Endothelial cell of umbilical vein (primary cell): ENCODE measurements around the gene USP11. TPM values are rescaled to one million over a fixed set of nuclear protein-coding genes. Genes with fewer than 3 reads are reported as not detected.

Source experiments
- BruUV-seq: library from RNA; stranded (reverse); fragments of 400-500 nt; replicated peaks from 2 replicates; lab custom pipeline; 2021; lab: Mats Ljungman, UMichigan
- CTCF ChIA-PET: fragments of 300-600, 350-600 bp; sonication (Branson Sonifier 250); formaldehyde crosslinking; loops from one replicate; lab custom pipeline; 2021; ENCODE audit warnings: antibody characterized with exemption, inconsistent platforms; lab: Charles Lee
- POLR2A ChIA-PET: fragments of 300-600, 350-600 bp; sonication (Branson Sonifier 250); formaldehyde crosslinking; loops from one replicate; lab custom pipeline; 2021; ENCODE audit warnings: antibody characterized with exemption, inconsistent platforms; lab: Charles Lee
- DNase-seq: peaks from one replicate; pipeline ENCODE4 v3.0.0-alpha.2; 2011; ENCODE audit warnings: low read depth, low spot score
- FAIRE-seq: peaks from 2 replicates; lab custom pipeline; 2011; peaks lifted over from hg19 to GRCh38; lab: Jason Lieb, UNC
- H2AFZ ChIP-seq: 2 replicates; pipeline ENCODE4 v1.6.0; 2012; ENCODE audit warnings: low read depth, low read length, control low read depth, inconsistent platforms
- H3K27ac ChIP-seq: 2 replicates; pipeline ENCODE4 v1.5.1; 2011; ENCODE audit warnings: low read depth, mild to moderate bottlenecking, control low read depth, low read length, moderate library complexity; ENCODE audit not compliant: insufficient read depth
- H3K27me3 ChIP-seq, 2 experiments: 2 replicates each; pipeline versions ENCODE4 v1.6.0 to v1.6.1; 2011; ENCODE audit warnings: low read length in 2 of 2, mixed read lengths in 1 of 2; ENCODE audit not compliant: control insufficient read depth in 2 of 2, insufficient read depth in 2 of 2
- H3K36me3 ChIP-seq, 2 experiments: 2 replicates in 1 of 2; 3 replicates in 1 of 2; pipeline ENCODE4 v1.5.1; 2011; ENCODE audit warnings: low read length in 2 of 2, mild to moderate bottlenecking in 1 of 2, moderate library complexity in 1 of 2; ENCODE audit not compliant: control insufficient read depth in 2 of 2, insufficient read depth in 2 of 2; ENCODE audit errors: extremely low read depth in 1 of 2
- H3K4me1 ChIP-seq: 3 replicates; pipeline ENCODE4 v1.5.1; 2011; ENCODE audit warnings: mild to moderate bottlenecking, low read length; ENCODE audit not compliant: control insufficient read depth, insufficient read depth; ENCODE audit errors: extremely low read depth
- H3K4me2 ChIP-seq: 2 replicates; pipeline ENCODE4 v1.6.1; 2011; ENCODE audit warnings: low read length, control low read depth, mixed read lengths; ENCODE audit not compliant: insufficient read depth
- H3K4me3 ChIP-seq, 3 experiments: fragments of 200-600 bp in 1 of 3; sonication (generic), shearing (Covaris generic) in 1 of 3; replicated peaks in 1 of 3; 2 replicates each; pipeline ENCODE4 v1.5.1; 2011 to 2016; ENCODE audit warnings: control low read depth in 3 of 3, low read length in 3 of 3, mild to moderate bottlenecking in 2 of 3, inconsistent platforms in 1 of 3, low read depth in 1 of 3, moderate library complexity in 1 of 3; ENCODE audit not compliant: insufficient read depth in 1 of 3
- H3K79me2 ChIP-seq: 2 replicates; pipeline ENCODE4 v1.6.0; 2012; ENCODE audit warnings: low read length, inconsistent platforms; ENCODE audit not compliant: control insufficient read depth, insufficient read depth
- H3K9ac ChIP-seq: replicated peaks from 2 replicates; pipeline ENCODE3; 2011; ENCODE audit warnings: low read length, control low read depth; ENCODE audit not compliant: insufficient read depth; ENCODE audit errors: extremely low read depth
- H3K9me1 ChIP-seq: replicated peaks from 3 replicates; pipeline ENCODE4 v1.6.0; 2011; ENCODE audit warnings: mild to moderate bottlenecking, low read length; ENCODE audit not compliant: control insufficient read depth, insufficient read depth; ENCODE audit errors: extremely low read depth
- H3K9me3 ChIP-seq: replicated peaks from 2 replicates; pipeline ENCODE4 v1.5.1; 2012; ENCODE audit warnings: low read length, inconsistent platforms; ENCODE audit not compliant: control insufficient read depth, insufficient read depth
- H4K20me1 ChIP-seq: replicated peaks from 2 replicates; pipeline ENCODE3; 2011; ENCODE audit warnings: mild to moderate bottlenecking, low read length; ENCODE audit not compliant: control insufficient read depth, insufficient read depth; ENCODE audit errors: extremely low read depth
- EZH2 ChIP-seq: IDR thresholded peaks from 2 replicates; pipeline ENCODE4 v1.6.1; 2012; ENCODE audit warnings: borderline replicate concordance, low read depth, mild to moderate bottlenecking, moderate library complexity, low read length, inconsistent platforms; ENCODE audit not compliant: severe bottlenecking
- FOS ChIP-seq: IDR thresholded peaks from 2 replicates; pipeline ENCODE4 v1.6.1; 2011; ENCODE audit warnings: mild to moderate bottlenecking, low read length, moderate library complexity, borderline replicate concordance; ENCODE audit not compliant: insufficient read depth
- GATA2 ChIP-seq: IDR thresholded peaks from 2 replicates; pipeline ENCODE4 v1.7.0; 2011; ENCODE audit warnings: low read depth, mild to moderate bottlenecking, moderate library complexity, mixed read lengths, low read length; ENCODE audit not compliant: insufficient read length, insufficient read depth
- JUN ChIP-seq: IDR thresholded peaks from 2 replicates; pipeline ENCODE4 v1.6.1; 2011; ENCODE audit warnings: borderline replicate concordance, low read depth; ENCODE audit not compliant: insufficient read length, insufficient read depth
- MYC ChIP-seq: IDR thresholded peaks from one replicate; pipeline ENCODE4 v1.6.1; 2011; ENCODE audit warnings: mild to moderate bottlenecking, low read depth, low read length
- POLR2A ChIP-seq: IDR thresholded peaks from 2 replicates; pipeline ENCODE4 v1.6.1; 2012; ENCODE audit warnings: low read depth, mild to moderate bottlenecking, control low read depth, low read length
- POLR2AphosphoS5 ChIP-seq: IDR thresholded peaks from 2 replicates; pipeline ENCODE4 v1.6.1; 2012; ENCODE audit warnings: low read depth, mild to moderate bottlenecking, control low read depth, low read length, moderate library complexity; ENCODE audit not compliant: insufficient read depth
- dilution Hi-C: fragments of 300-500 bp; cut with MboI; formaldehyde crosslinking; loops from one replicate; pipeline ENCODE4 v1.15.0; 2019; ENCODE audit warnings: low sequenced_read_pairs; ENCODE audit not compliant: extremely low pct_ligation_motif_present
- intact Hi-C: fragments of 100-400 bp; cut with micrococcal nuclease; formaldehyde crosslinking; loops from one replicate; pipeline ENCODE4 v1.10.0; 2022
- polyA plus RNA-seq, 4 experiments: library from polyadenylated mRNA; depleted of rRNA in 3 of 4; stranded (reverse) in 3 of 4; unstranded in 1 of 4; fragments of >200 nt; gene quantifications; 2 replicates each; pipeline versions ENCODE4 v1.2.1 to v1.2.3, GENCODE V29; 2011 to 2012; ENCODE audit warnings: missing spikeins in 1 of 4
- total RNA-seq: library from RNA; stranded (reverse); gene quantifications from 2 replicates; pipeline ENCODE4 v1.2.3, GENCODE V29; 2021
- TF ChIP-seq, protein P1 (sequence below): IDR thresholded peaks from 2 replicates; pipeline ENCODE4 v1.6.1; 2011; ENCODE audit not compliant: insufficient read depth, insufficient read length
- TF ChIP-seq, protein P2 (sequence below), 2 donors: IDR thresholded peaks; 1 replicate in 1 of 2; 2 replicates in 1 of 2; pipeline ENCODE4 v1.5.1; 2011; ENCODE audit warnings: low read length in 2 of 2, mild to moderate bottlenecking in 2 of 2, moderate library complexity in 2 of 2, control low read depth in 1 of 2, inconsistent platforms in 1 of 2, low read depth in 1 of 2; ENCODE audit not compliant: insufficient read depth in 1 of 2; ENCODE audit errors: extremely low read depth in 1 of 2

Gene USP11
- total and polyA plus RNA-seq, 2 donors (not counting 3 experiments of a cell fraction or from before 2014, with no cell fraction given): 24.0 to 36.4 TPM

DNA sequence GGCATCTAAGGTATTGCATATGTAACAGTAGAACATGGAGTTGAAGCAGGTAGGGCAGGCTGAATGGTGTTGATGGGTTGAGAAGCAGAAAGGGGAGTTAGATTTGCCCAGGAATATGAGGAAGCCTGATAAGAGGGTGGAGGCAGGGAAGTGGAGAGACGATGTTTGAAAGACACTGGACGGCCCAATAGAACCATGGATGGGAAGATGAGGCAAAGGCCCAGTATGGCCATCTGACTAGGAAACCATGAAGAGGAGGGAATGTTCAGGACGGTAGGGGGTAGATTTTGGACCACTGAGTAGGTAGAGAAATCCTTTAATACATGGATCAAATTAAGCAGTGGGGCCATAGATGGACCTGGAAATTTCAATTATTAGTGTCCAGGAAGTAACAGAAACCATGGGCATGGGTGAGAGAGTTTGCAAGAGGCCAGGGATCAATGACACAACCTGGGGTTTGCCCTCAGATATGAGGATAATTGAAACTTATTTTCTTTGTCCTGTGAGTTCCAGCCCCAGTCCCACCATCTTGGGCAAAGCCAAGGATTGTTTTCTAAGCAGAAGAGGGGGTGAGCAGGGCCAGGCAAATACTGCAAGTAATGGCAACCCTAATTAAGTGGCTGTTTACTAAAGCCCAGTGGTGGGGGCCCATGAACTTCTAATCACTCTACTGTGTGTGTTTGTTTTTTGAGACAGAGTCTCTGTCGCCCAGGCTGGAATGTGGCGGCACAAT, 2.5 kb upstream of the USP11 start:
- POLR2A ChIA-PET: no interaction called here
- no peak overlapping the region for H3K4me3 ChIP-seq
- H3K9me1 ChIP-seq: no peaks in the 10 kb centered on the region
- DNase-seq: no peak
- BruUV-seq: no TSS peak
- CTCF ChIA-PET: no interaction called here
- H3K27me3 ChIP-seq: no peaks in the 10 kb centered on the region
- H3K27ac ChIP-seq: no peak overlapping the region
- H3K4me1 ChIP-seq: peaks cover 3% of the 10 kb centered on the region
- peaks cover 2 to 19% of the 10 kb centered on the region in 2 experiments for H3K36me3 ChIP-seq
- H3K9ac ChIP-seq: no peak overlapping the region
- H4K20me1 ChIP-seq: no peaks in the 10 kb centered on the region
- intact Hi-C loops (loop anchor here (5.0 kb wide), 1 partner anchor 152 kb away; no protein-coding TSS in a partner anchor), dilution Hi-C loops (no loop called here)
- TF ChIP-seq JUN: no peak
- no peaks in the 10 kb centered on the region for H3K9me3 ChIP-seq
- H3K79me2 ChIP-seq: peaks cover 5% of the 10 kb centered on the region
- no peak overlapping the region for H2AFZ ChIP-seq
- no peak for FAIRE-seq
- no peak overlapping the region for H3K4me2 ChIP-seq

DNA sequence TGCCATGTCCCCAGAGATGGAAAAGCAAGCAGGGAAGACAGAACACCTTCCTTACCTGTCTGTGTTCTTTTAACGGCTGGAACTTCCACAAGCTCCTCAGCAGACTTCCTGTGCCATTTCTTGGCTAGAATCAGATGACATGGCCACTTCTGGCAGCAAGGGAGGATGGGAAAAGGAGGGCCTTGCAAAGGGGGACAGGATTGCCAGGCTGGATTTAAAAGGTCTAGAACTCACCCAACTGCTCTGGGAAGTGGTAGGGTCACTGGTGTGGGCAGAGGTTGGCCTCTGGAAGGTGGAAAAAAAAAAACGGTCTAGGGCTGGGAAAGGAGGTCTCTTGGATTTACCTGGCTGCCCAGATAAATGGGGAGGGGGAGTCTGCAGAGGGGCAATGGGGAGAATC, 1.6 kb upstream of the USP11 start:
- no peak overlapping the region for H2AFZ ChIP-seq
- dilution Hi-C loops (no loop called here), intact Hi-C loops (loop anchor here (5.0 kb wide), 1 partner anchor 151 kb away; no protein-coding TSS in a partner anchor)
- ChIA-PET POLR2A (no interaction called here), CTCF (no interaction called here)
- no peak for TF ChIP-seq EZH2
- TF ChIP-seq, protein P1, sequence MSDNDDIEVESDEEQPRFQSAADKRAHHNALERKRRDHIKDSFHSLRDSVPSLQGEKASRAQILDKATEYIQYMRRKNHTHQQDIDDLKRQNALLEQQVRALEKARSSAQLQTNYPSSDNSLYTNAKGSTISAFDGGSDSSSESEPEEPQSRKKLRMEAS: no peak
- TF ChIP-seq POLR2A: no peak
- TF ChIP-seq, protein P2, sequence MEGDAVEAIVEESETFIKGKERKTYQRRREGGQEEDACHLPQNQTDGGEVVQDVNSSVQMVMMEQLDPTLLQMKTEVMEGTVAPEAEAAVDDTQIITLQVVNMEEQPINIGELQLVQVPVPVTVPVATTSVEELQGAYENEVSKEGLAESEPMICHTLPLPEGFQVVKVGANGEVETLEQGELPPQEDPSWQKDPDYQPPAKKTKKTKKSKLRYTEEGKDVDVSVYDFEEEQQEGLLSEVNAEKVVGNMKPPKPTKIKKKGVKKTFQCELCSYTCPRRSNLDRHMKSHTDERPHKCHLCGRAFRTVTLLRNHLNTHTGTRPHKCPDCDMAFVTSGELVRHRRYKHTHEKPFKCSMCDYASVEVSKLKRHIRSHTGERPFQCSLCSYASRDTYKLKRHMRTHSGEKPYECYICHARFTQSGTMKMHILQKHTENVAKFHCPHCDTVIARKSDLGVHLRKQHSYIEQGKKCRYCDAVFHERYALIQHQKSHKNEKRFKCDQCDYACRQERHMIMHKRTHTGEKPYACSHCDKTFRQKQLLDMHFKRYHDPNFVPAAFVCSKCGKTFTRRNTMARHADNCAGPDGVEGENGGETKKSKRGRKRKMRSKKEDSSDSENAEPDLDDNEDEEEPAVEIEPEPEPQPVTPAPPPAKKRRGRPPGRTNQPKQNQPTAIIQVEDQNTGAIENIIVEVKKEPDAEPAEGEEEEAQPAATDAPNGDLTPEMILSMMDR (IDR thresholded peaks at IDR 0.05; ENCODE audit: extremely low read depth in 1 of 2, insufficient read depth in 1 of 2, low read depth in 1 of 2, low read length in 2 of 2): no peak
- no peak for TF ChIP-seq MYC
- TF ChIP-seq JUN: no peak
- TF ChIP-seq FOS: no peak
- TF ChIP-seq GATA2: no peak
- TF ChIP-seq POLR2AphosphoS5: no peak
- H3K36me3 ChIP-seq: peaks cover 2 to 12% of the 10 kb centered on the region in 2 experiments
- H3K27me3 ChIP-seq: no peaks in the 10 kb centered on the region
- H3K9ac ChIP-seq: no peak overlapping the region
- H3K27ac ChIP-seq: no peak overlapping the region
- no peaks in the 10 kb centered on the region for H3K9me3 ChIP-seq
- H3K4me2 ChIP-seq: no peak overlapping the region
- no peak overlapping the region for H3K4me3 ChIP-seq
- no TSS peak for BruUV-seq
- no peak for FAIRE-seq
- H3K79me2 ChIP-seq: peaks cover 8% of the 10 kb centered on the region
- H4K20me1 ChIP-seq: no peaks in the 10 kb centered on the region
- no peaks in the 10 kb centered on the region for H3K9me1 ChIP-seq
- DNase-seq: no peak
- peaks cover 3% of the 10 kb centered on the region for H3K4me1 ChIP-seq
